ENCODE data around the gene MS4A7. TPM values are rescaled to one million over a fixed set of nuclear protein-coding genes. Genes with fewer than 3 reads are reported as not detected.
A peak's percentile ranks its signal among the peaks of the same experiment; 100 is the strongest.

Gene MS4A7
- total RNA-seq: not detected in 2 replicates

- DNase-seq (ENCODE audit: low read depth): no peak
- Histone ChIP-seq H3K27me3 (ENCODE audit: control insufficient read depth, insufficient read depth, low read length) (no peaks in the 10 kb centered on the region), H3K4me3 (ENCODE audit: low read depth, low read length) (no peak within 1 kb of the TSS), H3K36me3 (ENCODE audit: control insufficient read depth, insufficient read depth, low read length) (no peaks in the 10 kb centered on the region)
- no peak for TF ChIP-seq CTCF (IDR thresholded peaks at IDR 0.05; ENCODE audit: insufficient read depth, low read length, poor library complexity, severe bottlenecking)
These were observed at the start of gene MS4A7 for GRCh38 chr11:60378354-60378753. Gene MS4A7 (plus strand): TSS chr11:60378532. CDS start chr11:60383142, 4,610 bp downstream.

GRCh38 chr11:60332846-60333245 lies 45.5 kb upstream of the MS4A7 start:
- no peak for DNase-seq (ENCODE audit: low read depth)
- no peak for TF ChIP-seq CTCF (IDR thresholded peaks at IDR 0.05; ENCODE audit: insufficient read depth, low read length, poor library complexity, severe bottlenecking)
- Histone ChIP-seq H3K4me3 (ENCODE audit: low read depth, low read length) (no peak overlapping the region), H3K27me3 (ENCODE audit: control insufficient read depth, insufficient read depth, low read length) (no peaks in the 10 kb centered on the region), H3K36me3 (ENCODE audit: control insufficient read depth, insufficient read depth, low read length) (no peaks in the 10 kb centered on the region)

GRCh38 chr11:60334005-60334620 lies 44.2 kb upstream of the MS4A7 start:
- TF ChIP-seq CTCF (IDR thresholded peaks at IDR 0.05; ENCODE audit: insufficient read depth, low read length, poor library complexity, severe bottlenecking): peak; percentile 82
- no peaks in the 10 kb centered on the region for H3K27me3 ChIP-seq (ENCODE audit: control insufficient read depth, insufficient read depth, low read length)
- DNase-seq (ENCODE audit: low read depth): no peak
- no peak overlapping the region for H3K4me3 ChIP-seq (ENCODE audit: low read depth, low read length)
- no peaks in the 10 kb centered on the region for H3K36me3 ChIP-seq (ENCODE audit: control insufficient read depth, insufficient read depth, low read length)

GRCh38 chr11:60336767-60337391 lies 41.5 kb upstream of the MS4A7 start:
- no peaks in the 10 kb centered on the region for H3K36me3 ChIP-seq (ENCODE audit: control insufficient read depth, insufficient read depth, low read length)
- TF ChIP-seq CTCF (IDR thresholded peaks at IDR 0.05; ENCODE audit: insufficient read depth, low read length, poor library complexity, severe bottlenecking): no peak
- H3K27me3 ChIP-seq (ENCODE audit: control insufficient read depth, insufficient read depth, low read length): no peaks in the 10 kb centered on the region
- H3K4me3 ChIP-seq (ENCODE audit: low read depth, low read length): no peak overlapping the region
- no peak for DNase-seq (ENCODE audit: low read depth)

DNA sequence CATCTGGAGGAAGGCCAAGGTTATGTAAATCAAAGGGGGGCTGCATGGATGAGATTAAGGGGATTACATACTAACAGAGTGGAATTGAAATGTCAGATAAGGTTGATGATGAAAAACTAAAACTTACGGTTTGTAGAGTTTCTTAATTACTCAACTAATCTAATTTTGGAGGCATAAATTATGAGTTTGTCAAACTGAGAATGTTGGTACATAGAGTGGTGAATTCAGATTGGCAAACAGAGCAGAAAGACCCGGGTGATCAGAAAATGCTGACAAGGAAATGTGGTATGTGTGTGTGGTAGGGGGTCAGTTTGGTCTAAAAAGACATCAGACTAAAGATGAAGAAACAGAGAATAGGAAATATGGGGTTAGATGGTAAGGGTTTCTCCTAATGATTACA lies 40.3 kb upstream of the MS4A7 start:
- H3K27me3 ChIP-seq (ENCODE audit: control insufficient read depth, insufficient read depth, low read length): no peaks in the 10 kb centered on the region
- no peaks in the 10 kb centered on the region for H3K36me3 ChIP-seq (ENCODE audit: control insufficient read depth, insufficient read depth, low read length)
- no peak for DNase-seq (ENCODE audit: low read depth)
- TF ChIP-seq CTCF (IDR thresholded peaks at IDR 0.05; ENCODE audit: insufficient read depth, low read length, poor library complexity, severe bottlenecking): no peak
- H3K4me3 ChIP-seq (ENCODE audit: low read depth, low read length): no peak overlapping the region

GRCh38 chr11:60339356-60339755 lies 39.0 kb upstream of the MS4A7 start:
- DNase-seq (ENCODE audit: low read depth): no peak
- Histone ChIP-seq H3K36me3 (ENCODE audit: control insufficient read depth, insufficient read depth, low read length) (no peaks in the 10 kb centered on the region), H3K27me3 (ENCODE audit: control insufficient read depth, insufficient read depth, low read length) (no peaks in the 10 kb centered on the region), H3K4me3 (ENCODE audit: low read depth, low read length) (no peak overlapping the region)
- no peak for TF ChIP-seq CTCF (IDR thresholded peaks at IDR 0.05; ENCODE audit: insufficient read depth, low read length, poor library complexity, severe bottlenecking)
